Measurements from ENCODE around the gene IGF1R.

The IGF1R gene

GRCh38 chr15:98668566-98669308, 20.4 kb downstream of the IGF1R start:
- Histone ChIP-seq H3K9me3 (ENCODE audit: low read length) (peaks cover 2% of the 10 kb centered on the region), H3K36me3 (ENCODE audit: insufficient read depth, low read length) (no peaks in the 10 kb centered on the region), H3K4me1 (ENCODE audit: insufficient read depth, low read length) (peaks cover 48% of the 10 kb centered on the region), H2AFZ (ENCODE audit: low read depth, low read length) (no peak overlapping the region), H3K4me3 (ENCODE audit: low read length) (no peak overlapping the region), H3K27me3 (ENCODE audit: insufficient read depth, low read length) (no peaks in the 10 kb centered on the region)

DNA sequence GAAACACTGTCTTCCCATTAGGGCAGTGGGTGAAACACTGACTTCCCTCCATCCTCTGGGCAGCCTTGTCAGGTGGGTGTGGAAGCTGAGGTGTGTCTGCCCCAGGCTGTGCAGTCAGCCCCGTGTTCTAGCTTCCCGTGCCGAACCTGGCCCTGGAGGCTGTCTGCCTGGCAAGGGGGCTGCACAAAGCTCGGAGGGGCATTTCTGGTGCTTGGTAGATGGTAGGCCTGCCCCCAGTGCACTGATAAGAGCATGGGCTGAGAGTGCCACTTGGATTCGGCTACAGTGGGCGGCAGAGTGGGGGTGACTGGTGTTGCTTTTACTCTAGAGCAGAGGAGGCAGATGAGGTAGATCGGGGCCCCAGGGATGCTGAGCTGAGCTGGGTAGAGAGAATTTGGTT, 21.3 kb downstream of the IGF1R start:
- Histone ChIP-seq H2AFZ (ENCODE audit: low read depth, low read length) (no peak overlapping the region), H3K4me3 (ENCODE audit: low read length) (no peak overlapping the region), H3K9me3 (ENCODE audit: low read length) (peaks cover 2% of the 10 kb centered on the region), H3K4me1 (ENCODE audit: insufficient read depth, low read length) (peaks cover 48% of the 10 kb centered on the region), H3K27me3 (ENCODE audit: insufficient read depth, low read length) (no peaks in the 10 kb centered on the region), H3K36me3 (ENCODE audit: insufficient read depth, low read length) (no peaks in the 10 kb centered on the region)

GRCh38 chr15:98671060-98672008, 23.0 kb downstream of the IGF1R start:
- H3K9me3 ChIP-seq (ENCODE audit: low read length) = no peaks in the 10 kb centered on the region
- no peak overlapping the region for H2AFZ ChIP-seq (ENCODE audit: low read depth, low read length)
- H3K4me3 ChIP-seq (ENCODE audit: low read length) = no peak overlapping the region
- no peaks in the 10 kb centered on the region for H3K27me3 ChIP-seq (ENCODE audit: insufficient read depth, low read length)
- peaks cover 48% of the 10 kb centered on the region for H3K4me1 ChIP-seq (ENCODE audit: insufficient read depth, low read length)
- no peaks in the 10 kb centered on the region for H3K36me3 ChIP-seq (ENCODE audit: insufficient read depth, low read length)

- Histone ChIP-seq H3K4me1 (ENCODE audit: insufficient read depth, low read length) (peaks cover 49% of the 10 kb centered on the region), H3K36me3 (ENCODE audit: insufficient read depth, low read length) (no peaks in the 10 kb centered on the region), H3K27me3 (ENCODE audit: insufficient read depth, low read length) (no peaks in the 10 kb centered on the region), H3K4me3 (ENCODE audit: low read length) (no peak overlapping the region), H3K9me3 (ENCODE audit: low read length) (no peaks in the 10 kb centered on the region), H2AFZ (ENCODE audit: low read depth, low read length) (no peak overlapping the region)
These were observed 24.8 kb downstream of the IGF1R start for GRCh38 chr15:98673133-98673532.

DNA sequence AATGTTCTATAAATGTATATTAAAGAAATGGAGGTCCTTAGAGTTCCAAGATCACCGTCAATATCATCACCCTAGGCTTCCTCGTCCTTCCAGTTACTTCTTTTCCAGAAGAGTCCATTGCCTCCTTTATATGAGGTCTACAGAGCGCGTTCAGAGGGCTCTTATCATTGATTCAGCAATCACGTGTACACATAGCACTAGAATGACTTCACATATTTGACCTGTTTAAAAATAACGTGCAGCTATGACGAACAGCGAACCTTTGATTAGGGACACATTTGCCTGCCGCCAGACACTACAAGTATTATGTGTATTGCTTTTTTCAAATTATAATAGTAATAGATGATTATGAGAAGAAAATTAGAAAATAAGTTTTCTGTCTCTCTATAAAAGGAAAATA, 26.0 kb downstream of the IGF1R start:
- H2AFZ ChIP-seq (ENCODE audit: low read depth, low read length) = no peak overlapping the region
- H3K27me3 ChIP-seq (ENCODE audit: insufficient read depth, low read length) = no peaks in the 10 kb centered on the region
- no peak overlapping the region for H3K4me3 ChIP-seq (ENCODE audit: low read length)
- no peaks in the 10 kb centered on the region for H3K36me3 ChIP-seq (ENCODE audit: insufficient read depth, low read length)
- H3K9me3 ChIP-seq (ENCODE audit: low read length) = no peaks in the 10 kb centered on the region
- peaks cover 37% of the 10 kb centered on the region for H3K4me1 ChIP-seq (ENCODE audit: insufficient read depth, low read length)

- H3K9me3 ChIP-seq (ENCODE audit: low read length) = no peaks in the 10 kb centered on the region
- no peaks in the 10 kb centered on the region for H3K27me3 ChIP-seq (ENCODE audit: insufficient read depth, low read length)
These were observed 28.4 kb downstream of the IGF1R start for GRCh38 chr15:98676586-98677270.

GRCh38 chr15:98677345-98678059, 29.2 kb downstream of the IGF1R start:
- Histone ChIP-seq H3K9me3 (ENCODE audit: low read length) (no peaks in the 10 kb centered on the region), H2AFZ (ENCODE audit: low read depth, low read length) (no peak overlapping the region), H3K4me3 (ENCODE audit: low read length) (no peak overlapping the region), H3K36me3 (ENCODE audit: insufficient read depth, low read length) (no peaks in the 10 kb centered on the region), H3K27me3 (ENCODE audit: insufficient read depth, low read length) (no peaks in the 10 kb centered on the region), H3K4me1 (ENCODE audit: insufficient read depth, low read length) (peaks cover 11% of the 10 kb centered on the region)

More at GRCh38 chr15:98676586-98677270, 28.4 kb downstream of the IGF1R start:
- Histone ChIP-seq H3K36me3 (ENCODE audit: insufficient read depth, low read length) (no peaks in the 10 kb centered on the region), H3K4me3 (ENCODE audit: low read length) (no peak overlapping the region), H3K4me1 (ENCODE audit: insufficient read depth, low read length) (peaks cover 14% of the 10 kb centered on the region), H2AFZ (ENCODE audit: low read depth, low read length) (no peak overlapping the region)

- Histone ChIP-seq H3K27me3 (ENCODE audit: insufficient read depth, low read length) (no peaks in the 10 kb centered on the region), H3K9me3 (ENCODE audit: low read length) (no peaks in the 10 kb centered on the region), H3K4me1 (ENCODE audit: insufficient read depth, low read length) (peaks cover 11% of the 10 kb centered on the region)
These were observed 30.1 kb downstream of the IGF1R start for GRCh38 chr15:98678484-98678883.

GRCh38 chr15:98681061-98681460, 32.7 kb downstream of the IGF1R start:
- no peaks in the 10 kb centered on the region for H3K27me3 ChIP-seq (ENCODE audit: insufficient read depth, low read length)
- H3K4me1 ChIP-seq (ENCODE audit: insufficient read depth, low read length) = peaks cover 14% of the 10 kb centered on the region
- no peaks in the 10 kb centered on the region for H3K9me3 ChIP-seq (ENCODE audit: low read length)
- H3K36me3 ChIP-seq (ENCODE audit: insufficient read depth, low read length) = no peaks in the 10 kb centered on the region
- no peak overlapping the region for H2AFZ ChIP-seq (ENCODE audit: low read depth, low read length)
- no peak overlapping the region for H3K4me3 ChIP-seq (ENCODE audit: low read length)

More at GRCh38 chr15:98678484-98678883, 30.1 kb downstream of the IGF1R start:
- Histone ChIP-seq H2AFZ (ENCODE audit: low read depth, low read length) (no peak overlapping the region), H3K36me3 (ENCODE audit: insufficient read depth, low read length) (no peaks in the 10 kb centered on the region), H3K4me3 (ENCODE audit: low read length) (no peak overlapping the region)

GRCh38 chr15:98682992-98683701, 34.8 kb downstream of the IGF1R start:
- Histone ChIP-seq H3K9me3 (ENCODE audit: low read length) (no peaks in the 10 kb centered on the region), H3K4me1 (ENCODE audit: insufficient read depth, low read length) (peaks cover 4% of the 10 kb centered on the region), H3K27me3 (ENCODE audit: insufficient read depth, low read length) (no peaks in the 10 kb centered on the region), H3K4me3 (ENCODE audit: low read length) (no peak overlapping the region), H3K36me3 (ENCODE audit: insufficient read depth, low read length) (no peaks in the 10 kb centered on the region), H2AFZ (ENCODE audit: low read depth, low read length) (no peak overlapping the region)

- Histone ChIP-seq H3K27me3 (ENCODE audit: insufficient read depth, low read length) (no peaks in the 10 kb centered on the region), H3K4me1 (ENCODE audit: insufficient read depth, low read length) (peaks cover 4% of the 10 kb centered on the region), H3K4me3 (ENCODE audit: low read length) (no peak overlapping the region), H2AFZ (ENCODE audit: low read depth, low read length) (no peak overlapping the region), H3K9me3 (ENCODE audit: low read length) (no peaks in the 10 kb centered on the region), H3K36me3 (ENCODE audit: insufficient read depth, low read length) (no peaks in the 10 kb centered on the region)
These were observed 35.5 kb downstream of the IGF1R start for GRCh38 chr15:98683831-98684230.

GRCh38 chr15:98684436-98684835, 36.1 kb downstream of the IGF1R start:
- H3K4me1 ChIP-seq (ENCODE audit: insufficient read depth, low read length) = peaks cover 4% of the 10 kb centered on the region
- H2AFZ ChIP-seq (ENCODE audit: low read depth, low read length) = no peak overlapping the region
- H3K9me3 ChIP-seq (ENCODE audit: low read length) = no peaks in the 10 kb centered on the region
- no peak overlapping the region for H3K4me3 ChIP-seq (ENCODE audit: low read length)
- H3K36me3 ChIP-seq (ENCODE audit: insufficient read depth, low read length) = no peaks in the 10 kb centered on the region
- H3K27me3 ChIP-seq (ENCODE audit: insufficient read depth, low read length) = no peaks in the 10 kb centered on the region
